Stimulated activated CD8-positive, alpha-beta memory T cell treated with anti-CD3 and anti-CD28 coated beads, Interleukin-4, amount 100 ng/mL, for 48 hours (primary cell): ENCODE results near the gene NFE2L1.
"Not testable (repeated sequence)": the region's sequence is repeated elsewhere in the genome, so short reads cannot be mapped to it uniquely, and the experiment has no call there.

Source experiments
- DNase-seq: peaks from one replicate; pipeline ENCODE4 v3.0.0-alpha.2; 2020

The NFE2L1 gene

GRCh38 chr17:48023400-48024148, 24.6 kb upstream of the NFE2L1 start:
- DNase-seq = peak; percentile 71

- DNase-seq = peak; percentile 59
Observed at GRCh38 chr17:48024149-48025039, 23.8 kb upstream of the NFE2L1 start.

- peak; percentile 98 for DNase-seq
Observed at GRCh38 chr17:48025040-48025903, 22.9 kb upstream of the NFE2L1 start.

- DNase-seq = no peak
Observed at GRCh38 chr17:48025904-48026501, 22.2 kb upstream of the NFE2L1 start.

- DNase-seq = peak; percentile 86
Observed at GRCh38 chr17:48026502-48027321, 21.4 kb upstream of the NFE2L1 start.

GRCh38 chr17:48027322-48027981, 20.7 kb upstream of the NFE2L1 start:
- DNase-seq = no peak

GRCh38 chr17:48028736-48029135, 19.4 kb upstream of the NFE2L1 start:
- DNase-seq = no peak

- no peak for DNase-seq
Observed at GRCh38 chr17:48030531-48030930, 17.6 kb upstream of the NFE2L1 start.

GRCh38 chr17:48031966-48032365, 16.2 kb upstream of the NFE2L1 start:
- no peak for DNase-seq

- DNase-seq = not testable (repeated sequence)
Observed at GRCh38 chr17:48034734-48035133, 13.4 kb upstream of the NFE2L1 start.

GRCh38 chr17:48036693-48037035, 11.5 kb upstream of the NFE2L1 start:
- no peak for DNase-seq

- DNase-seq = peak; percentile 74
Observed at GRCh38 chr17:48037036-48037837, 10.9 kb upstream of the NFE2L1 start, which contains the start of gene COPZ2. Gene COPZ2, minus strand, starts transcription at chr17:48037797. Its CDS starts 20 bp downstream, at chr17:48037777.

GRCh38 chr17:48037838-48038323, 10.3 kb upstream of the NFE2L1 start:
- DNase-seq = no peak

GRCh38 chr17:48038687-48039086, 9.5 kb upstream of the NFE2L1 start:
- no peak for DNase-seq

- DNase-seq = no peak
Observed at GRCh38 chr17:48043176-48043575, 5.0 kb upstream of the NFE2L1 start.

- DNase-seq = no peak
Observed at GRCh38 chr17:48044851-48045250, 3.3 kb upstream of the NFE2L1 start.

- DNase-seq = no peak
Observed at GRCh38 chr17:48045316-48046001, 2.7 kb upstream of the NFE2L1 start.

- no peak for DNase-seq
Observed at GRCh38 chr17:48046296-48046695, 1.9 kb upstream of the NFE2L1 start.

GRCh38 chr17:48047113-48047740, 932 bp upstream of the NFE2L1 start:
- DNase-seq = no peak
